ENCODE results near the gene UBE2J2. TPM values are rescaled to one million over a fixed set of nuclear protein-coding genes. Genes with fewer than 3 reads are reported as not detected.

Gene UBE2J2
- total RNA-seq, 1 donor from 2014 or later: 73.8 TPM

DNA sequence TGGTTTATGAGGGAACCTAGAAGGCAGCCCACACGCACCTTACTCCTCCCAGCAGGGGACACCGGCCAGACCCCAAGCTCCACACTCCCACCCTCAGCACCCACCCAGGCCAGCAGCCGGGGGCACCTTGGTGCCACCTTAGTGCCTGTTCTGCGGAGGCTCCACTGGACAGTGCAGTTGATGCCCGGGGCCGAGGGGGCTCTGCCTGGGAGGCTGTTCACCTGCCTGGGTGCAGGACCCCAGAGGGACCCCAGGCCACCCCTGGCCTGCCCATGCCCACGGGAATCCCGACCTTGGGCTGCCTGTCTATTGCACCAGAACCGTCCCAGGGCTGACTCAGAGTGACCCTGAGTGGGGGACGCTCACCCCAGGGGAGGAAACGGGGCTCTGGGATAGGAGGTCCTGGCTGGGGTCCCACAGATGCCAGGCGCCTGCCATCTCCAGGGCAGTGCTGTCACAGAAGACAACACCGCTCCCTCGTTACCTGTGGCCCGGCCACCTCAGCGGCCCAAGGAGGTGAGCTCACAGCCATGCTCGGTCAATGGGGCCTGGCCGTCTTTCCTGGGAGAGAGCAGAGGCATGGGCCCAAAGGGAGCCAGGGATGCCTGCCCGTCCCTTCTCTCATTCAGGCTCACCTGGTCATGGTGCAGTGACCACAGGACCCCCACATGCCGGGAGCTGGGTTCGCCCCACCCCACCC lies 7.3 kb upstream of the UBE2J2 start:
- no peaks in the 10 kb centered on the region for H3K9me3 Mint-ChIP-seq
- TF ChIP-seq CTCF (conservative IDR thresholded peaks at IDR 0.05): no peak
- no peak for DNase-seq (ENCODE audit: extremely low spot score, unreplicated experiment)
- H3K27me3 Mint-ChIP-seq: no peaks in the 10 kb centered on the region
- no peaks in the 10 kb centered on the region for H3K36me3 Mint-ChIP-seq
- H3K4me1 Mint-ChIP-seq (ENCODE audit: unreplicated experiment): no peaks in the 10 kb centered on the region
- H3K27ac Mint-ChIP-seq: no peak overlapping the region
- no peak overlapping the region for H3K4me3 Mint-ChIP-seq

DNA sequence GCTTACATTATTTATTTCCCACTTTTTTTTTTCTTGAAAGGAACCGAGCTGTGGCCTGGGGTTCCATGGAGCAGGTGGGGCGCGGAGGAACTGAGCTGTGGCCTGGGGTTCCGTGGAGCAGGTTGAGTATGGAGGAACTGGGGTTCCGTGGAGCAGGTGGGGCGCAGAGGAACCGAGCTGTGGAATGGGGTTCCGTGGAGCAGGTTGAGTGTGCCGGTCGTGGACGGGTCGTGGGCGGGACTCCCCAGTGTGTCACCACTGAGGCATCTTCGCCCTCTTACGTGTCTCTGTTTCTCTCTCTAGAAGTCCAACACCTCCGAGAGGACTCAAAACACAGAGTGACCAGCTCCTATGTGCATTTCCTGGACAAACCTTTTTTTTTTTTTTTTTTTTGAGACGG lies 5.4 kb upstream of the UBE2J2 start:
- Mint-ChIP-seq H3K27me3 (no peaks in the 10 kb centered on the region), H3K4me1 (ENCODE audit: unreplicated experiment) (no peaks in the 10 kb centered on the region), H3K27ac (no peak overlapping the region), H3K9me3 (no peaks in the 10 kb centered on the region), H3K4me3 (no peak overlapping the region), H3K36me3 (no peaks in the 10 kb centered on the region)
- DNase-seq (ENCODE audit: extremely low spot score, unreplicated experiment): no peak
- TF ChIP-seq CTCF (conservative IDR thresholded peaks at IDR 0.05): no peak

DNA sequence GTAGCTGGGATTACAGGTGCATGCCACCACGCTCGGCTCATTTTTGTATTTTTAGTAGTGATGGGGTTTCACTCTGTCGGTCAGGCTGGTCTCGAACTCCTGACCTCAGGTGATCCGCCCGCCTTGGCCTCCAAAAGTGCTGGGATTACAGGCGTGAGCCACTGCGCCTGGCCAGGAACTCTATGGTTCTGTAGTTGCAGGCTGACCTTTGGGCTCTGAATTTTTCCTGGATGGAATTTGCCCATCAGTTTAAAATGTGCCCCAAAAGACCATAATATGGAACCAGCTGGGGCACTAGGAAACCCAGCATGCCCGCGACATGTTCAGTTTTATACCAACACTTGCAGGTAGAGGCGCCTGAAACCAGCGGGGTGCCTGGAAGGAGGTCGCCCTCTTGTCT lies 5.0 kb upstream of the UBE2J2 start:
- H3K4me1 Mint-ChIP-seq (ENCODE audit: unreplicated experiment): no peaks in the 10 kb centered on the region
- H3K36me3 Mint-ChIP-seq: no peaks in the 10 kb centered on the region
- H3K4me3 Mint-ChIP-seq: no peak overlapping the region
- H3K27ac Mint-ChIP-seq: no peak overlapping the region
- no peaks in the 10 kb centered on the region for H3K27me3 Mint-ChIP-seq
- no peak for TF ChIP-seq CTCF (conservative IDR thresholded peaks at IDR 0.05)
- H3K9me3 Mint-ChIP-seq: no peaks in the 10 kb centered on the region
- DNase-seq (ENCODE audit: extremely low spot score, unreplicated experiment): no peak

DNA sequence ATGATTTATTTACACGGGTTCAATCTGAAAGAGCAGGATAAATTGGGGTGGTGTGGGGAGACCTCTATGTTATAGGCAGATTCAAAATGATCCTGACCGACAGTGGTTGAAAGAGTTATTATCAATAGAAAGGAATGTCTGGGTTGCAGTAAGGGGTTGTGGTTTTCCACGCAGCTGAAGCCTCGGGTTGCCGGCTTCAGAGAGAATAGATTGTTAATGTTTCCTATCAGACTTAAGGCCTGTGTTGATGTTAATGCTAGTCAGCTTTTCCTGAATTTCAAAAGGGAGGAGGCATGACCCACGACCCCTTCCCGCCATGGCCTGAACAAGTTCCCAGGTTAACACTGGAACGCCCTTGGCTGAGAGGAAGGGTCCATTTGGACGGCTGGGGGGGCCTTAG lies 2.2 kb upstream of the UBE2J2 start:
- no peaks in the 10 kb centered on the region for H3K9me3 Mint-ChIP-seq

GRCh38 chr1:1274931-1275431 lies 1.3 kb upstream of the UBE2J2 start:
- H3K9me3 Mint-ChIP-seq: no peaks in the 10 kb centered on the region
- peaks cover 22% of the 10 kb centered on the region for H3K4me1 Mint-ChIP-seq (ENCODE audit: unreplicated experiment)
- peak overlapping the region; percentile 64 for H3K27ac Mint-ChIP-seq
- H3K27me3 Mint-ChIP-seq: no peaks in the 10 kb centered on the region
- TF ChIP-seq CTCF (conservative IDR thresholded peaks at IDR 0.05): no peak
- peaks cover 2% of the 10 kb centered on the region for H3K36me3 Mint-ChIP-seq
- H3K4me3 Mint-ChIP-seq: peak overlapping the region; percentile 80
- DNase-seq (ENCODE audit: extremely low spot score, unreplicated experiment): no peak

More for the DNA sequence above, 2.2 kb upstream of the UBE2J2 start:
- Mint-ChIP-seq H3K36me3 (no peaks in the 10 kb centered on the region), H3K4me1 (ENCODE audit: unreplicated experiment) (peaks cover 14% of the 10 kb centered on the region), H3K27me3 (no peaks in the 10 kb centered on the region), H3K27ac (peak overlapping the region; percentile 7), H3K4me3 (peak overlapping the region; percentile 67)
- TF ChIP-seq CTCF (conservative IDR thresholded peaks at IDR 0.05): no peak
- DNase-seq (ENCODE audit: extremely low spot score, unreplicated experiment): no peak

Data from type B pancreatic cell (in vitro differentiated cells).